Cardiac fibroblast (primary cell): ENCODE results near the gene CASP3.
A peak's percentile ranks its signal among the peaks of the same experiment; 100 is the strongest.

Experiments used
- DNase-seq, 2 donors: peaks; one replicate each; pipeline versions ENCODE4 v3.0.0 to v3.0.0-alpha.2; 2010; ENCODE audit warnings: low read depth in 2 of 2
- H3K4me3 ChIP-seq, 2 donors: replicated peaks in 1 of 2; 1 replicate in 1 of 2; 2 replicates in 1 of 2; pipeline ENCODE4 v1.5.1; 2011; ENCODE audit warnings: low read depth in 2 of 2, low read length in 2 of 2, mild to moderate bottlenecking in 2 of 2, moderate library complexity in 1 of 2
- TF ChIP-seq, protein P1 (sequence below): IDR thresholded peaks from one replicate; pipeline ENCODE4 v1.5.1; 2011; ENCODE audit warnings: low read depth, mild to moderate bottlenecking, low read length, inconsistent platforms

CASP3 gene

DNA sequence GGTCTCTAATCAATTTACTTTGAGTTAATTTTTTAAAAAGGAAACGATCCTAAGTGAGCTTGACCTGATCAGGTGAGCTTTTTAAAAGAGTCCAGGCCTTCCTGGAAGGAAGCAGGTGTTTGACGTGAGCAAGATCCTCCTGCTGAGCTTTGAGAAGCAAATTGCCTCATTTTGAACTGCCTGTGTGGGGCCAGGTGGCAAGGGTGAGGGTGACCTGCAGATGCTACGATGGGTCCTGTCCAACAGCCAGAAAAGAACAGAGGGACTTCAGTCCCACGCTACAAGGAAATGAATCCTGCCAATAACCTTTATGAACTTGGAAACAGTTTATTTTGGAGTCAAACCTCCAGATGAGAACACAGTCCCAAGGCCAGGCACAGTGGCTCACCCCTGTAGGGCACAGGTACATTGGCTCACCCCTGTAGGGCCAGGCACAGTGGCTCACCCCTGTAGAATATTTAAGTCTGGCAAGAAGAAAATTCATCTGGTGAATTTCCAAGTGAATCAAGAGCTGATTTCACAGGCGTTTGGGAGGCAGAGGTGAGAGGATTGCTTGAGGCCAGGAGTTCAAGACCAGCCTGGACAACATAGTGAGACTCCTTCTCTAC lies 58.1 kb downstream of the CASP3 start:
- TF ChIP-seq, protein P1, sequence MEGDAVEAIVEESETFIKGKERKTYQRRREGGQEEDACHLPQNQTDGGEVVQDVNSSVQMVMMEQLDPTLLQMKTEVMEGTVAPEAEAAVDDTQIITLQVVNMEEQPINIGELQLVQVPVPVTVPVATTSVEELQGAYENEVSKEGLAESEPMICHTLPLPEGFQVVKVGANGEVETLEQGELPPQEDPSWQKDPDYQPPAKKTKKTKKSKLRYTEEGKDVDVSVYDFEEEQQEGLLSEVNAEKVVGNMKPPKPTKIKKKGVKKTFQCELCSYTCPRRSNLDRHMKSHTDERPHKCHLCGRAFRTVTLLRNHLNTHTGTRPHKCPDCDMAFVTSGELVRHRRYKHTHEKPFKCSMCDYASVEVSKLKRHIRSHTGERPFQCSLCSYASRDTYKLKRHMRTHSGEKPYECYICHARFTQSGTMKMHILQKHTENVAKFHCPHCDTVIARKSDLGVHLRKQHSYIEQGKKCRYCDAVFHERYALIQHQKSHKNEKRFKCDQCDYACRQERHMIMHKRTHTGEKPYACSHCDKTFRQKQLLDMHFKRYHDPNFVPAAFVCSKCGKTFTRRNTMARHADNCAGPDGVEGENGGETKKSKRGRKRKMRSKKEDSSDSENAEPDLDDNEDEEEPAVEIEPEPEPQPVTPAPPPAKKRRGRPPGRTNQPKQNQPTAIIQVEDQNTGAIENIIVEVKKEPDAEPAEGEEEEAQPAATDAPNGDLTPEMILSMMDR = no peak

GRCh38 chr4:184590196-184590595 lies 59.1 kb downstream of the CASP3 start:
- DNase-seq = no peak
- no peak overlapping the region for H3K4me3 ChIP-seq
- TF ChIP-seq, protein P1 = no peak

More for the DNA sequence above, 58.1 kb downstream of the CASP3 start:
- no peak for DNase-seq
- H3K4me3 ChIP-seq = no peak overlapping the region

GRCh38 chr4:184588893-184589292 lies 60.4 kb downstream of the CASP3 start:
- TF ChIP-seq, protein P1 = no peak
- no peak overlapping the region for H3K4me3 ChIP-seq
- DNase-seq = peak; percentile 6 to 39

- DNase-seq = no peak
- H3K4me3 ChIP-seq = no peak overlapping the region
- TF ChIP-seq, protein P1 = no peak
Measured at GRCh38 chr4:184587701-184588100, 61.5 kb downstream of the CASP3 start.

- DNase-seq = no peak
- H3K4me3 ChIP-seq = no peak overlapping the region
- TF ChIP-seq, protein P1 = no peak
Measured at GRCh38 chr4:184587221-184587620, 62.0 kb downstream of the CASP3 start.

DNA sequence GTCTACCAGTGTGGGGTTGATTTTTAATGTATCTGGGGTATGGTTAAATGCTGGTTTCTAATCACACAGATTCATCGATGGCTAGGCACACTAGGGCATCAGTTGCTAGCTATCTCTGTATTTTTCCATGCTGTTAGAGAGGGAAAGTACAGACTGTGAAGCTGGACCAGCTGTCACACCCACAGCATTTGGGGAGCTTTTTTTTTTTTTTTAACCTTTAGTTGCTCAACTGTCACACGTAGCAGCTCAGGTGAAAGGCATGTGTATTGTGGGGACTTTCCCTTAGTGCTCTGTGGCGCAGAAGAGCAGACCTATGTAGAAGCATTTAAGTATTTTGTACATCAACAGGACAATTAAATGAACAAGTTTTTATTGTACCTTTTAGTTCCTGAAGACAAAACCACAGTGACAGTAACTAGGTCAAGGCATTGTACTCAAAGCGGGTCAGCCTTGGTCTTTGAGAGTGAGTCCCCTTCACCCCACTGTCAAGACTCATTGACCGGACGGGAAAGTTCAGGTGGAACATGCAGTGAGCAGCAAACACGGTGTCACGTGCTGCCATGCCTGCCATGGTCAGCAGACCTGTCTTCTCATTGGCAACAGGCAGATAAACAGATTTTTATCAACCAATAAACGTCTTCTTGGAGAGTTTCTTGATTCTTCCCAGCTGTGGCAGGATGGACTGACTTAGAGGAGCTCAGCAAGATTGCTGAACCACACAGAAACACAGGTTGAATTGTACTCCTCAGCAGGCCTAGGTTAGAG lies 65.3 kb downstream of the CASP3 start:
- TF ChIP-seq, protein P1 = no peak
- no peak overlapping the region for H3K4me3 ChIP-seq
- DNase-seq = no peak
